ENCODE measurements around the gene GRIK1. TPM values are rescaled to one million over a fixed set of nuclear protein-coding genes. Genes with fewer than 3 reads are reported as not detected.

The GRIK1 gene
- total RNA-seq, 4 donors from 2014 or later: not detected

DNA sequence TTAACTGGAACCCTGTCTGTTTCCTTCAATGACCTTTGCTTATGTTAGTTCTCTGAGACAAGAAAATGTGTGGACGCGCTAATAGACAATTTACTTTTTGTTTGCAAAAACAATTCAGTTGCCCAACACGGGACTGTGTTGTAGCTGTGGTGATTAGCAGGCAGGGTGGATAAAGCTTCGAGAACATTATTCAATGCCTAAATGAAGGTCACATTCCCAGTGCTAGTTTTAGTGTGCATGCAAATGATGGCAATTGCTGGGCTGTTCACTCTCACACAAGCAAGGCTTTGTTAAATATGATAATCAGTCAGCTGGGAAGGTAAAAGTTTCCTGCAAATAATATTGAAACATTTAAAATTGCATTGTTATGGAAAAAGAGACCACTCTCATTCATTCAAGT lies 452.6 kb downstream of the GRIK1 start:
- no peak overlapping the region for H3K4me3 ChIP-seq
- WGBS, 2 donors (ENCODE audit: low coverage in 1 of 2): 43 to 46% methylated on average over 4 of the region's 4 CpGs
- H3K36me3 ChIP-seq: no peaks in the 10 kb centered on the region
- H3K27ac ChIP-seq: no peak overlapping the region
- H3K27me3 ChIP-seq: no peaks in the 10 kb centered on the region
- in situ Hi-C loops (cut with MboI; ENCODE audit: low pct_ligation_motif_present in 1 of 4, low pct_unique_long_range_greater_than_20kb in 1 of 4, low sequenced_read_pairs in 3 of 4): loop anchor here in 1 of 4 donors (25.0 kb wide), 1 partner anchor 350 kb away; no protein-coding TSS in a partner anchor
- intact Hi-C loops (cut with DNase I; ENCODE audit: low total_unique reads): no loop called here
- no peak for DNase-seq
- TF ChIP-seq POLR2A (IDR thresholded peaks at IDR 0.05): no peak
- no peak for TF ChIP-seq EP300 (IDR thresholded peaks at IDR 0.05; ENCODE audit: low read depth)
- no peak for TF ChIP-seq POLR2AphosphoS5 (IDR thresholded peaks at IDR 0.05)
- TF ChIP-seq, protein P1, sequence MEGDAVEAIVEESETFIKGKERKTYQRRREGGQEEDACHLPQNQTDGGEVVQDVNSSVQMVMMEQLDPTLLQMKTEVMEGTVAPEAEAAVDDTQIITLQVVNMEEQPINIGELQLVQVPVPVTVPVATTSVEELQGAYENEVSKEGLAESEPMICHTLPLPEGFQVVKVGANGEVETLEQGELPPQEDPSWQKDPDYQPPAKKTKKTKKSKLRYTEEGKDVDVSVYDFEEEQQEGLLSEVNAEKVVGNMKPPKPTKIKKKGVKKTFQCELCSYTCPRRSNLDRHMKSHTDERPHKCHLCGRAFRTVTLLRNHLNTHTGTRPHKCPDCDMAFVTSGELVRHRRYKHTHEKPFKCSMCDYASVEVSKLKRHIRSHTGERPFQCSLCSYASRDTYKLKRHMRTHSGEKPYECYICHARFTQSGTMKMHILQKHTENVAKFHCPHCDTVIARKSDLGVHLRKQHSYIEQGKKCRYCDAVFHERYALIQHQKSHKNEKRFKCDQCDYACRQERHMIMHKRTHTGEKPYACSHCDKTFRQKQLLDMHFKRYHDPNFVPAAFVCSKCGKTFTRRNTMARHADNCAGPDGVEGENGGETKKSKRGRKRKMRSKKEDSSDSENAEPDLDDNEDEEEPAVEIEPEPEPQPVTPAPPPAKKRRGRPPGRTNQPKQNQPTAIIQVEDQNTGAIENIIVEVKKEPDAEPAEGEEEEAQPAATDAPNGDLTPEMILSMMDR (IDR thresholded peaks at IDR 0.05): no peak
- no peaks in the 10 kb centered on the region for H3K4me1 ChIP-seq
- no peaks in the 10 kb centered on the region for H3K9me3 ChIP-seq

Other genes starting within 250 kb of the GRIK1 start
- 1 to 10 TPM in 1 of 4 donors, not detected in 3; 3.0 TPM for gene CLDN17, start 226.8 kb upstream of the GRIK1 start, total RNA-seq